Choroid plexus epithelial cell (primary cell): ENCODE data around the gene USP16.

Experiments
- DNase-seq: peaks from one replicate; pipeline ENCODE4 v3.0.0-alpha.2; 2010; ENCODE audit warnings: low read depth
- H3K4me3 ChIP-seq: 2 replicates; pipeline ENCODE4 v1.5.1; 2011; ENCODE audit warnings: low read depth, mild to moderate bottlenecking, control low read depth, low read length, moderate library complexity
- CTCF ChIP-seq: conservative IDR thresholded peaks from 2 replicates; pipeline ENCODE4 v1.5.1; 2011; ENCODE audit warnings: low read depth, mild to moderate bottlenecking, control low read depth, inconsistent platforms, low read length, moderate library complexity

USP16 gene

GRCh38 chr21:29030909-29031308 lies 6.4 kb downstream of the USP16 start:
- TF ChIP-seq CTCF = no peak
- no peak overlapping the region for H3K4me3 ChIP-seq
- no peak for DNase-seq

- TF ChIP-seq CTCF = no peak
- DNase-seq = no peak
Observed at GRCh38 chr21:29033301-29033700, 8.8 kb downstream of the USP16 start.

GRCh38 chr21:29033871-29034270 lies 9.4 kb downstream of the USP16 start:
- no peak overlapping the region for H3K4me3 ChIP-seq
- no peak for TF ChIP-seq CTCF
- no peak for DNase-seq

More at GRCh38 chr21:29033301-29033700, 8.8 kb downstream of the USP16 start:
- no peak overlapping the region for H3K4me3 ChIP-seq

- no peak overlapping the region for H3K4me3 ChIP-seq
- no peak for TF ChIP-seq CTCF
- no peak for DNase-seq
Observed at GRCh38 chr21:29034678-29035077, 10.2 kb downstream of the USP16 start.

- no peak overlapping the region for H3K4me3 ChIP-seq
- no peak for TF ChIP-seq CTCF
- DNase-seq = no peak
Observed at GRCh38 chr21:29052224-29052623, 27.8 kb downstream of the USP16 start.

GRCh38 chr21:29053011-29053553 lies 28.6 kb downstream of the USP16 start:
- no peak for TF ChIP-seq CTCF
- no peak overlapping the region for H3K4me3 ChIP-seq
- no peak for DNase-seq

GRCh38 chr21:29053656-29054055 lies 29.2 kb downstream of the USP16 start:
- DNase-seq = peak; percentile 24
- H3K4me3 ChIP-seq = no peak overlapping the region
- no peak for TF ChIP-seq CTCF
